NCI-H526 treated with DMSO at 0.1 percent for 48 hours (cell line): ENCODE results near the gene ACACB.
A peak's percentile ranks its signal among the peaks of the same experiment; 100 is the strongest.

Experiments
- DNase-seq: peaks from one replicate; lab custom pipeline; 2025; lab: John Stamatoyannopoulos, UW

The ACACB gene

DNA sequence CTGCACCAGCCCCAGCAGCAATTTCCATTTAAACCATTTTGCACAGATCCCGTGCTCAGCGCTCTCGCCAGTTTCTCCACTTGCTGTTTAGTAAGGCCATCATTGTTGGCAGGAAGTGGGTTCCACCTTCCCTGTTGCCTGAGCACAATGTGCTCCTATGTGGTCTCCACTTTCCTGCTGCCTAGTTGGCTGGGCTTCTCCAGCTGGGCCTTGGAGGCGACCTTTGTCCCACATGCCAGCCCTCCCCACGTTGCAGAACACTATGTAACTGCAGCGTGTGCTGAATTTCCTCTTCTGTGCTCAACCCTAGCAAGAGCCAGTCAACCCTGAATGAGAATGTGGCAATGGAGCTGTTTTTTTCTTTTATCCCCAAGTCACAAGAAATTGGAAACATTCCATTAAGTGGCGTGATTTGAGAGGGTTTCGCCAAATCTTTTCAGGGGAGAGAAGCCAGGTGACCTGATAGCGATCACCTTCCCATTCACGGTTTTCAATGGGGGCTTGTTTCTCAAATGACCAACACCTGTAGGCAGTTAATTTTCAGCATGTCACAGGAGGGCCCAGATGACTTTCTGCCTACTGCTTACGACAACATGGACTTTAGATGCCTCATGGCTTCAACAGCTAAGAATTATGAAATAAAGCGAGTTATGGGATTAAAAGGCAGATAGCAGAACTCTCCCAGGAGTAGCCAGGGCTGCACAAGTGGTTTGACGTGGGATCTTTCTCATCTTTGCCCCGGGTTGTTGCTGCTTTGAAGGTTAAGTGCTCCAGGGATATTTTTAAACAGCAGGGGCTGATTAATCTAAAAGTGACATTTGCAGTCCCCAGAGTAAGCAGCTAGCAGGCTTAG lies at the start of gene ACACB:
ACACB (plus strand) TSS at position 830 of the 853 bp plus-strand sequence. CDS start 22,819 bp downstream, outside the sequence.
- no peak for DNase-seq

GRCh38 chr12:109069307-109070271 lies 46.8 kb upstream of the ACACB start:
- no peak for DNase-seq

GRCh38 chr12:109074866-109075265 lies 41.5 kb upstream of the ACACB start:
- no peak for DNase-seq

DNA sequence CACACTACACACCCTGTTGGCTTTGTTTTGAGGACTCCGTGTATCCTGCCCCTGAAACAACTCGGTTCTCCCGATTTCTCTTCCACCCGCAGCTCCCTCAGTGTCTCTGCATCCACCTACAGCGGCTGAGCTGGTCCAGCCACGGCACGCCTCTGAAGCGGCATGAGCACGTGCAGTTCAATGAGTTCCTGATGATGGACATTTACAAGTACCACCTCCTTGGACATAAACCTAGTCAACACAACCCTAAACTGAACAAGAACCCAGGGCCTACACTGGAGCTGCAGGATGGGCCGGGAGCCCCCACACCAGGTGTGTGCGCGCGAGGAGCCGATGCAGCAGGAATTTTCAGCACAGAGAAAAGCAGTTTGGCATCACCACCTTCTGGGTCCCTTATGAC lies 33.6 kb upstream of the ACACB start:
- no peak for DNase-seq

- no peak for DNase-seq
These were observed 32.0 kb upstream of the ACACB start for GRCh38 chr12:109084425-109084824.

- DNase-seq: no peak
These were observed 30.8 kb upstream of the ACACB start for GRCh38 chr12:109085590-109085989.

DNA sequence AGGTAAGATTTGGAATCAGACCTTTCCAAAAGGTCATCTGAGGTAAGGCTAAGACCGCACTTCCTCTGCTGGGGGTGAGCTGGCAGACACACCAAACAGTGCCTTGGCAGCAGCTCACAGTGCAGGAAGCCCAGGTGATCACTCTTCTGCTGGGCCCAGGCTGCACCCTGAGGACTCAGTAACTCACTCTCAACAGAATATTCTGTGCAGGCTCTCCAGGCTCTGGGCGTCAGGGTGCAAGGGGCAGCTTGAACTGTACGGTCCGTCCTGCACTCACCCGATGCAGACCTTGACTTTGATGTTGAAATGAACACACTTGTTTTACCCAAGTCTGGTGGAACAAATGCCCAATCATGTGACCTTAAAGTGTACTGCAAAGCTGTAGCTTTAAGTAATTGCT lies 29.1 kb upstream of the ACACB start:
- no peak for DNase-seq

- no peak for DNase-seq
These were observed 27.6 kb upstream of the ACACB start for GRCh38 chr12:109088818-109089217.

GRCh38 chr12:109089683-109090082 lies 26.7 kb upstream of the ACACB start:
- DNase-seq: no peak

DNA sequence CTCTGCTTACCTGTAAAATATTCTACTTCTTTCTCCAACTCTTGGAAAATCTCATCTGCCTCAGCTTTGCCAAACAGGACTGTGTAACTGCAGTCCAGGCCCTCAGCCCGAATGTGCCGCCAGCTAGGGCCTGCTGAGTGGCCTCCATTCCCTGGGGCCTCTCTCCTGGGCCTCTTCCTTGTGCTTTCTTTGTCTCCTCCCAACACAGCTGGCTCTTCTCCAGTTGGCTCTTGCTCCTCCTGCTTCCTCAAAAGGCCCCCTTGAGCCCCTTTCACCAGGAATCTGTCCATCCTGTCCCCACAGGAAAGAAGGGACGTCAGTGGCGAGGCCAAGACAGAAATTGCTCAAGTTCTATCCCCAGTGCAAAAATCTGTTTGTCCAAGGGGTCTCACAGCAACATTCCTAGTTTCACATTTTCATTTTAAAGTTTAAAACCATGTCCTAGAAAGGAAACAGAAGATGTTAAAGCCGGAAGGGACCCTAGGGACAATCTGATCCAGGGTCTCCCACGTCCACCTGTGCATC lies 23.8 kb upstream of the ACACB start:
- DNase-seq: no peak

DNA sequence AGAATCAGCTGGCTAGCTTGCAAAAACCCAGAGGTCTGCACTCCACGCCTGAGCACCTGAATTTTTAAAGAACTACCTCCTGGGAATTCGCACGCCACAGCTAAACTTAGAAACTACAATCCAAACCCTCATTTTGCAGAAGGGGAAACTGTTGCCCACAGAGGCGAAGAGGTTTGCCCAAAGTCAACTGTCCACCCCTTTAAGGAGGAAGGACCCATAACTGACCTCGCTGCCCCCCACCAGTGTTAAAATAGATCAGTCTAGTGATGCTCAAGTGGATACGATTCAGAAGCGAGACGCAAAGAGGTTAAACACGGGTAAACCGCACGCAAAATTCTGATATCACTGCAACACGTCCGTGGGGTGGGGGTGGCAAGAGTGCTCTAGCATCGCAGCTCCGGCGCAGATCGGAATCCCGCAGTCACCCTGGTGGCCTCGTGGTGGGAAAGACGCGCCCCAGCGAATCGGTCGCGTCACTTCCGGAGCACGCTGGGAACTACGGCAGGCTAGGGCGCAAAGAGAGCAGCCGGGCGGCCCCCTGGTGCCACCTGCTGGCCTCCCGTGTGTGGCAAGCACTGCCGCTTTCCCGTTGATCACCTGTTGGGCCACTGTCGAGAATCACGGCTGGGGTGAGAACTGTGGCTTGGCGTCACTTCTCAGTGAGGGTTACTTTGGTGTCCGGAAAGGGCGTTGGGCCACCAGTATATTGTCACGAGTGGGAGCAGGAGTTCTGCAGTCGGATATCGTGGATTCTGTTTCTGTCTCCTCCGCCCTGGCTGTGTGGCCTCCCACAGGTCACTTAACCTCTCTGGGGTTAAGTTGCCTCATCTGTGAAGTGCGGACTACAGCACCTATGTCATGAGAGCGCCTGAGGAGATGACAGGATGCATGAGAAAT lies 23.1 kb upstream of the ACACB start, which contains the start of gene ALKBH2:
ALKBH2 (minus strand) TSS at position 451 of the 897 bp plus-strand sequence. CDS start 686 bp downstream, outside the sequence.
- DNase-seq: peak; percentile 76

DNA sequence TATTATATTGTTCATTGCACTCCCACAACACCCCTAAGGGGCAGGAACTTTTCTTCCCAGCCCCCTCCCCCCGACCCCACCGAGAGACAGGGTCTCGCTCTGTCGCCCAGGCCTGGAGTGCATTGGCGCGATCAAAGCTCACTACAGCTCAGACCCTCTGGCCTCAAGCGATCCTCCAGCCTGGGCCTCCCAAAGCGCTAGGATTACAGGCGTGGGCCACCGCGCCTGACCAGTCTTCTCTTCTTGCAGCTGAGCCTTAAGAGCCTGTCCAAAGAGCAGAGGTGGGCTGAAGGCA lies 19.3 kb upstream of the ACACB start:
- no peak for DNase-seq

DNA sequence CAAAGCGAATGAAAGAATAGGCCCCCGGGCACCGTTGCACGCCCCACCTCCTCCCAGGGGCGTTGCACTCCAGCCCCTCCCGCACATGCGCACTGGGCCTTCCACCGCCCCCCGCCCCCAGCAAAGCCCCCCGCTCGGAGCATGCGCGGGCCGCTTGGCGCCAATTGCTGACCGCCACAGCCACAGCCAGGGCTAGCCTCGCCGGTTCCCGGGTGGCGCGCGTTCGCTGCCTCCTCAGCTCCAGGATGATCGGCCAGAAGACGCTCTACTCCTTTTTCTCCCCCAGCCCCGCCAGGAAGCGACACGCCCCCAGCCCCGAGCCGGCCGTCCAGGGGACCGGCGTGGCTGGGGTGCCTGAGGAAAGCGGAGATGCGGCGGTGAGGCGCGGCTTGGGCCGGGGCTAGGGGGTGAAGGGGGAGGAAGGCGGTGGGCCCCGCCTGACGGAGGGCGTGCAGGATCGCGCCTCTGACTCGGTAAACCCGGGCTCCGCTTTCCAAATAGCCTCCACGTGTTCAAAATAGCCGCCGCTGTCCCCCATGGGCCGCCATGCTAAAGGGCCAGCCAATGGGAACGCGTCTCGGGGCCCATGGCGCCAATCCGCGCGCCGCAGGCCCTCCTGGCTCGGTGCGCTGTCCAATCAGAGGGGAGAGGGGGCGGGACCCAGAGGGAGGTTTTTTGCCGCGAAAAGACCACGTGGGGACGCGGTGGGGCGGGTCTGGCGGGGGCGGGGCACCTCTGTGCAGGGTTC lies 18.8 kb upstream of the ACACB start, which contains the start of gene UNG:
UNG (plus strand) TSS at position 163 of the 748 bp plus-strand sequence; CDS start at position 246, 83 bp downstream.
- peak; percentile 82 for DNase-seq

- no peak for DNase-seq
These were observed 18.2 kb upstream of the ACACB start for GRCh38 chr12:109098183-109098604.

DNA sequence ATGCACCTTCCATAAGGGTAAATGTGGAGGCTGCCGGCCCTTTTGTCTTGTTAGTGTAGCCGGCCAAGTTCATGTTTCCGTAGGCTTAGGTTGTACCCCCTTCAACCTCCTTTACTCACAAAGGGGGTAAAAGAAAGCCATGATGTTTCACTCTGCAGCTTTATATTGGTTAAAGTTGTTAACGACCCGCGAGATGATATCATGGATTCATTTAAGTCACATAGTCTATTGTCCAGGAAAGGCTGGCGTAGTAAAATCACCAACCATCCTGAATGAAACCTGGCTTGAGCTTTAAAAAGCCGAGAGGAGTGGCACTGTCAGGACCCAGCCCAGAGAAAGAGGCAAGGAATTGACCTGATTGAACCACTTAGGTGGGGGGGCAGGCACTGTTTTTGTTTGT lies 17.7 kb upstream of the ACACB start:
- no peak for DNase-seq

DNA sequence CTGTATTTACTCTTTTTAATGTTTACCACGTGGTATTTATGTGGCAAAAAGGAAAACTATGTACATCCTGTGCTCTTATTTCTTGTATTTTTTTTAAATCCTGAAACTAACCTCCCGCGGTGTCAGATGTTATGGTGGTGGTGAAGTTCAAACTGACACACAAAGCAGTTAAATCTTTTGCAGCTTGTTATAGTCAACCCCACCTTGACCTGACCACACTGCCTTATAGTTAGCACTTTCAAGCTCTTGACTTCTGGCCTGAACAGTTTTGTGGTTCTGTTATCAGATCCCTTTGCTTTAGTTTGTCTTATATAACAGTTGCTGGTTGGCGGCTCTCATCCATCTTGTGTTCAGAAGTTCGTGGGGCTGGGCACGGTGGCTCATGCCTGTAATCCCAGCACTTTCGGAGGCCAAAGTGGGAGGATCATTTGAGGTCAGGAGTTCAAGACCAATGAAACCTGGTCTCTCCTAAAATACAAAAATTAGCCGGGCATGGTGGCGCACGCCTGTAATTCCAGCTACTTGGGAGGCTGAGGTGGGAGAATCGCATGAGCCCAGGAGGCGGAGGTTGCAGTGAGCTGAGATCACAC lies 16.9 kb upstream of the ACACB start:
- no peak for DNase-seq

GRCh38 chr12:109100741-109101140 lies 15.6 kb upstream of the ACACB start:
- DNase-seq: no peak

DNA sequence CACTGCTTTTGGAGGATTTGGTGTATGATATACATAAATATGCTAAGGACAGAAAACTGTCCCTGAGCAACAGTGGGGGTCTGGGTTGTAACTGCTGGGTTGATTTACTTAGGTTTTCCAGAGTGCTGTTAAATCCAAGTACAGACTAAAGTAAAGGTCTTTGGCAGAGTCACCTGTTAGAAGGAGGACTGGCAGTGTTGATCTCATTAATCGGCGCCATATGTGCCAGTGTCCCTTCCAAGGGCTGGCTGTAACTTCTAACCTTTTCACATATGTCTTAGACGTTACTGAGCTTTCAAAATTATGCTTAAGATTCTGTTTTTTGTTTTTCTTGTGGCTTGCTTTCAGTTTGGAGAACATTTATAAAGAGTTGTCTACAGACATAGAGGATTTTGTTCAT lies 13.9 kb upstream of the ACACB start:
- DNase-seq: no peak

- DNase-seq: no peak
These were observed 11.2 kb upstream of the ACACB start for GRCh38 chr12:109105176-109105575.

DNA sequence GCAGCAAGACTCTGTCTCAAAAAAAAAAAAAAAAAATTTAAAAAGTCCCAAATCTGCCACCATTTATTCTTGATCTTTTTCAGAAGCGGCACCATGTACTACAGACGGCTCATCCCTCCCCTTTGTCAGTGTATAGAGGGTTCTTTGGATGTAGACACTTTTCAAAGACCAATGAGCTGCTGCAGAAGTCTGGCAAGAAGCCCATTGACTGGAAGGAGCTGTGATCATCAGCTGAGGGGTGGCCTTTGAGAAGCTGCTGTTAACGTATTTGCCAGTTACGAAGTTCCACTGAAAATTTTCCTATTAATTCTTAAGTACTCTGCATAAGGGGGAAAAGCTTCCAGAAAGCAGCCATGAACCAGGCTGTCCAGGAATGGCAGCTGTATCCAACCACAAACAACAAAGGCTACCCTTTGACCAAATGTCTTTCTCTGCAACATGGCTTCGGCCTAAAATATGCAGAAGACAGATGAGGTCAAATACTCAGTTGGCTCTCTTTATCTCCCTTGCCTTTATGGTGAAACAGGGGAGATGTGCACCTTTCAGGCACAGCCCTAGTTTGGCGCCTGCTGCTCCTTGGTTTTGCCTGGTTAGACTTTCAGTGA lies 6.5 kb upstream of the ACACB start:
- DNase-seq: no peak
